ENCODE data around the gene SNAP29.
"Not testable (repeated sequence)": the region's sequence is repeated elsewhere in the genome, so short reads cannot be mapped to it uniquely, and the experiment has no call there.

SNAP29 gene

DNA sequence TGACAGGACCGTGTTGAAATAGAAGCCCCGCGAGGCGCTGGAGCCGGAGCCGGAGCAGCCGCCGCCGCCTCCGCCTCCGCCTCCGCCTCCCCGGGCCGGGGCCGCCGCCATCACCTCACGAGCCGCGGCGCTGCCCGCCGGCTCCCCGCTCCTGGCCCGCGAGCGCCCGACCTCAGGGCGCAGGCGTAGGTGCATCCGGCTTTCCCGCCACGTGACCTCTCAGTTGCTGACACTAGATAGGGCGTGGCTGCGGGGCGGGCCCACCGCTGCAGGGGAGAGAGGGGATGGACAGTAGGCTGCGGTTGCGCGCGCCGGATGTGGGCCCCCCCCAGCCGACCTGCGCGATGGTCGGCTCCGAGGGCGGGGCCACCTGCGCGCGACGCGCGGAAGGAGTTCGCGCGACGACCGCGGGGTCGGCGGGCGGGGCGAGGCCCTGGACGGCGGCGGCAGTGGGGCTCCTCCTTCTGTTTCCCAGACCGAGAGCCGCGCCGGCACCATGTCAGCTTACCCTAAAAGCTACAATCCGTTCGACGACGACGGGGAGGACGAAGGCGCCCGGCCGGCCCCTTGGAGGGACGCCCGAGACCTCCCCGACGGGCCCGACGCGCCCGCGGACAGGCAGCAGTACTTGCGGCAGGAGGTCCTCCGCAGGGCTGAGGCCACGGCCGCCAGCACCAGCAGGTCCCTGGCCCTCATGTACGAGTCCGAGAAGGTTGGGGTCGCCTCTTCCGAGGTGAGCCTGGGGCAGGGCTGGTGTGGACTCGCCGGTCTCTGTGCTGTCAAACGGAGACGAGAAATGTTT, at the start of gene SNAP29, which contains the start of gene PI4KA:
Gene SNAP29, plus strand, starts transcription at position 393 of the 802 bp plus-strand sequence. Its CDS starts 104 bp downstream, at position 497.
Gene PI4KA, minus strand, starts transcription at position 197 of the 802 bp plus-strand sequence. Its CDS starts 86 bp downstream, at position 111.
- DNase-seq (ENCODE audit: low read depth), result peak; percentile 97

DNA sequence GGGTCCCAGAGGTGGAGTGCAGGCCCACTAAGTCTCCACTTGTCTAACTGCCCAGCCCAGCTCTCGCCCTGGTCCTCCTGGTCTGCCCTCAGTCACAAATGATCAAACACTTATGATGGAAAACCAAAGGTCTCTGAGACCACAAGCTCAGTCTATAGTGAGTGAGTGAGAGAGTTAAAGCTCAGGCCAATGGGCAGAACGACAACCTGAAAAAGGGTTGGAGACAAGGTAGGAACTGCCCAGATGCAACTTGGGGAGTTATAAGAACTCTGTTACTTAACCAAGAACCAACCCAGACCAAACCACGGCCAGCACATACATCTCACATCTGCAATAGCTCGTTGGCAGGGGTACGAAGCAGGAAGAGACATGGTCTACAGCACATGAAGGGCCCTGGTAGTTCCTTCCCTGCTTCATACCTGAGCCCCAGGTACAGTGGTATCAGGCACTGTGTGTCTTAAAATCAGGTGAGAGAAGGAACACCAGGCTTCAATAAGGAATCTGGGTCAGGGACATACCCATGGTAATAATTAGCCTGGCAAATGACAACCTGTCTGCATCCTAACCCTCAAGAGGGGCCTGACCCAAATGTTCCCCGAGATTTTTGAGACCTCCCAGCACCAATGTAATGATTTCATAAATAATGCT, 49.1 kb upstream of the SNAP29 start:
- DNase-seq (ENCODE audit: low read depth), result no peak

DNA sequence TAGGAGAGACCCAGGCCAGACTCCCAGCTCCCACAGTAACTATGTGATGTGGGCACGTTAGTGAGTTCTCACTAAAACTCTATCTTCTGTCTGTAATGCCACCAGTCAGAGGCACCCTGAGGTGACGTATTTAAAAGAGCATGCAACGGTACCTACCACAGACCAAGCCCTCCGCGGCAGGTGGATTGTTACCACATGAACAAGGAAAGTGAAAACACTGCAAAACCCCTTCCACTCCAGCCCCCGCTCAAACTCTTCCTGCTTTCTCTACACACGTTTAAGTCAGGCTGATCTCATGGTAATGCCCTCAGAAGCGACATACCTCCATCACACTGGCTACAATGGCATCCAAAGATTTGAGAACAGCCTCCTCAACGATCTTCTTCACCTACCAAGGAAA, 48.2 kb upstream of the SNAP29 start:
- DNase-seq (ENCODE audit: low read depth), result no peak

GRCh38 chr22:20811171-20811570, 47.6 kb upstream of the SNAP29 start:
- DNase-seq (ENCODE audit: low read depth), result no peak

DNA sequence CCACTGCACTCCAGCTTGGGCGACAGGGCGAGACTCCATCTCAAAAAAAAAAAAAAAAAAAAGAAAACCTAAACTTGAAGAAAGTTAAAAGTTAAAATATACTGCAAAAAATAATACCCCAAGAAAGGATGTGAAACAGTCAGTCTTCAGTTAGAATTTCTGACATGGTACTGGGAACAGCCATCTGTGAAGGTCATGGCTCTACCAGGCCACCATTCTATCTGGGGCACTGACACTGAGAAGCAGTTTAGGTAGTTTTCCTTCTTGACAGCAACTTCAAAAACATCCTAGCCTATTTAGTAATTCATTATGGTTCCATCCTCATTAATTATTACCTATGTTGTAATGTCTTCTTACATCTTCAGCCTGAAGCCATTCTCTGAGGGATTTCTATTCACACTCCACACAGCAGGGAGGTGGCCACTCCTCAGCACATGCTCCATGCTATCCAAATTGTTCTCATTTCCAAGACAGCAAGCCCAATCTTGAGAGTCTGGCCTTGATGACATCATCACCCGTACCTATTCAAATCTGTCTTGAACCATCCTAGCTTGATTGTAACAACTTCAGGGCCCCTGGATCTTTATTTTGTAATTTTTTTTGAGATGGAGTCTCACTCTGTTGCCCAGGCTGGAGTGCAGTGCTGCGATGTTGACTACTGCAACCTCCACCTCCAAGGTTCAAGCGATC, 46.7 kb upstream of the SNAP29 start:
- DNase-seq (ENCODE audit: low read depth), result no peak

- DNase-seq (ENCODE audit: low read depth), result no peak
Measured at GRCh38 chr22:20813056-20813455, 45.8 kb upstream of the SNAP29 start.

- DNase-seq (ENCODE audit: low read depth), result no peak
Measured at GRCh38 chr22:20814221-20814808, 44.5 kb upstream of the SNAP29 start.

GRCh38 chr22:20815477-20816050, 43.2 kb upstream of the SNAP29 start:
- no peak for DNase-seq (ENCODE audit: low read depth)

GRCh38 chr22:20816559-20816958, 42.2 kb upstream of the SNAP29 start:
- DNase-seq (ENCODE audit: low read depth), result no peak

DNA sequence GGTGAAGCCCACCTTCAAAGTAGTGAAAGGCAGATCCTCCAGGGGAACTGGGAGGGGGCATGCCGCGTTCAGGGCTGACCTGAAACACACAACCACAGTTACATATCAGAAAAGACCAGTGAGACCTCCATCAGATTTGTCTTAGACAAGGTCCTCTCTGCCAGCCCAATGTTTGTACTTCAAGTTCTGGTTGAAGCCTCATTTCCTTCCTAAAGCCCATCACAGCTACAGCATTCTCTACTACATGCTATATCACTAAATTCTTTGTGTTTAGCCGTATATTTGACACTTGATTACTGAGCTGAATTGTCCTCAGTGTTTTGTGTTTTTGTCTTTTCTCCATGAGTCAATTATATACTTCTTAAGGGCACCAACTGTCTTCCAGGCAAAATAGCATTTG, 40.3 kb upstream of the SNAP29 start:
- no peak for DNase-seq (ENCODE audit: low read depth)

GRCh38 chr22:20819471-20819870, 39.3 kb upstream of the SNAP29 start:
- DNase-seq (ENCODE audit: low read depth), result no peak

- not testable (repeated sequence) for DNase-seq (ENCODE audit: low read depth)
Measured at GRCh38 chr22:20821717-20822239, 37.0 kb upstream of the SNAP29 start.

- no peak for DNase-seq (ENCODE audit: low read depth)
Measured at GRCh38 chr22:20822240-20822639, 36.6 kb upstream of the SNAP29 start.

GRCh38 chr22:20823264-20823663, 35.5 kb upstream of the SNAP29 start:
- no peak for DNase-seq (ENCODE audit: low read depth)

DNA sequence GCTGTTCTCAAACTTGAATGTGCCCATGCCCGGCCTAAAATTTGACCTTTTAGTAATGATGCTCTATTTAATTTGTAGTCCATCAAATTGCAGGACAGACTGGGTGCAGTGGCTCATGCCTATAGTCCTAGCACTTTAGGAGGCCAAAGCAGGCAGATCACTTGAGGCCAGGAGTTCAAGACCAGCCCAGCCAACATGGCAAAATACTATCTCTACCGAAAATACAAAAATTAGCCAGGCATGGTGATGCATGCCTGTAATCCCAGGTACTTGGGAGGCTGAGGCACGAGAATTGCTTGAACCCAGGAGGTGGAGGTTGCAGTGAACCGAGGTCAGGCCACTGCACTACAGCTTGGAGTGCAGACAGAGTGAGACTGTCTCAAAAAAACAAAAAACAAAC, 33.6 kb upstream of the SNAP29 start:
- not testable (repeated sequence) for DNase-seq (ENCODE audit: low read depth)

DNA sequence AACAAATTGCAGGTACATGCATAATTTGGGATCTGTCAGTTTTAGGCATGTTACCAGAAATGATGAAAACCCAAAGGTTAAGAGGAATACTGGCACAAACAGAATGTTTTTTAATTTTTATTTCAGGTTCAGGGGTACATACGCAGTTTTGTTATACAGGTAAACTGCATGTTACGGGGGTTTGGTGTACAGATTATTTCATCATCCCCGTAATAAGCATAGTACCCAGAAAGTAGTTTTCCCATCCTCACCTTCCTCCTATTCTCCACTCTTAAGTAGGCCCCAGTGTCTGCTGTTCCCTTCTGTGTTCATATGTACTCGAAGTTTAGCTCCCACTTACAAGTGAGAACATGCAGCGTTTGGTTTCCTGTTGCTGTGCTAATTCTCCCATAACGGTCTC, 33.2 kb upstream of the SNAP29 start:
- no peak for DNase-seq (ENCODE audit: low read depth)

DNA sequence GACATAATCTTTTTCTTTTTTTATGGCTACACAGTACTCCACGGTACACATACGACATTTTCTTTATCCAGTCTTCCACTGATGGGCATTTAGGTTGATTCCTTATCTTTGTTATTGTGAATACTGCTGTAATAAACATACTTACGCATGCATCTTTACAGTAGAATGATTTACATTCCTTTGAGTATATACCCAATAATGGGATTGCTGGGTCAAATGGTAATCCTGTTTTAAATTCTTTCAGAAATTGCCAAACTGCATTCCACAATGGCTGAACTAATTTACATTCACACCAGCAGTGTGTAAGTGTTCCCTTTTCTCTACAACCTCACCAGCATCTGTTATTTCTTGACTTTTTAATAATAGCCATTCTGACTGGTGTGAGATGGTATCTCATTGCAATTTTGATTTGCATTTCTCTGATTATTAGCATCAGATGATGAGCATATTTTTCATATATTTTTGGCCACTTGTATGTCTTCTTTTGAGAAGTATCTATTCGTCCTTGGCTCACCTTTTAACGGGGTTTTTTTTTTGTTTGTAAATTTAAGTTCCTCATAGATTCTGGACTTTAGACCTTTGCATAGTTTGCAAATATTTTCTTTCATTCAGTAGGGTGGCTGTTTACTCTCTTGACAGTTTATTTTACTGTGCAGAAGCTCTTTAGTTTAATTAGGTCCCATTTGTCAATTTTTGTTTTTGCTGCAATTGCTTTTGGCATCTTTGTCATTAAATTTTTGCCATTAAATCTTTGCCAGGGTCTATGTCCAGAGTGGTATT, 32.2 kb upstream of the SNAP29 start:
- DNase-seq (ENCODE audit: low read depth), result not testable (repeated sequence)

DNA sequence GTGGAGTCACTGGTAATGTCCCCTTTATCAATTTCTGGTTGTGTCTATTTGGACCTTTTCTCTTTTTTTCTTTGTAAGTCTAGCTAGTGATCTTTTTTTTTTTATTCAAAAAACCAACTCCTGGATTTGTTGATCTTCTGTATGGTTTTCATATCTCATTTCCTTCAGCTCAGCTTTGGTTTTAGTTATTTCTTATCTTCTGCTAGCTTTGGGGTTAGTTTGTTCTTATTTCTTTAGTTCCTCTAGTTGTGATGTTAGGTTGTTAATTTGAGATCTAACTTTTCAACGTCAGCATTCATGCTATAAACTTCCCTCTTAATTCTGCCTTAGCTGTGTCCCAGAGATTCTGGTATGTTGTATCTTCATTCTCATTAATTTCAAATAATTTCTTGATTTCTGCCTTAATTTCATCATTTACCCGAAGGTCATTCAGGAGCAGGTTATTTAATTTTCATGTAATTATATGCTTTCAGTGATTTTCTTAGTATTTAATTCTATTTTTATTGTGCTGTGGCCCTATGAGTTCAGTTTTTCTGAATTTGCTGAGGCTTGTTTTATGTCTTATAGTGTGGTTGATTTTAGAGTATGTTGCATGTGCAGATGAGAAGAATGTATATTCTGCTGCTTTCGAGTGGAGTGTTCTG, 29.2 kb upstream of the SNAP29 start:
- no peak for DNase-seq (ENCODE audit: low read depth)

GRCh38 chr22:20833225-20833665, 25.6 kb upstream of the SNAP29 start:
- DNase-seq (ENCODE audit: low read depth), result no peak

DNA sequence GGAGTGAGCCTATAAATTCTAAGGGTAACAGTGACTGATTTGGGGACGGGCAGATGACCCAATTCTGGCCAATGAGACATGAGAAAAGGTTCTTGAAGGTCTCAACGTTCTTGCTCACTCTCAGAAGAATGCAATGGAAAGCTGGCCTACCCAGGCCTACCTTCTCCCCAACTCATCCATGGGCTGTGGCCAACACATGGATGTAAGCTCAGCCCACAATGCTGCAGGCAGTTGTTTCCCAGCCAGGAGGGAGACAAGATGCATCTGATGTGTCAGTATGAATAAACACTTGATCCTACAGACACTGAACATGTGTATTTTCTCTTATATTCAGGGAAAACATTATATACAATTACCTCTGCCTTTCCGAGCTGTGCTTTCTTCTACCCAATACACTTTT, 24.6 kb upstream of the SNAP29 start:
- no peak for DNase-seq (ENCODE audit: low read depth)

All from amniotic epithelial cell (primary cell).